Activated CD8-positive, alpha-beta memory T cell treated with anti-CD3 and anti-CD28 coated beads, Interleukin-2, amount 50 U/mL, for 1 hour (primary cell): ENCODE measurements around the gene LPIN2.
A peak's percentile ranks its signal among the peaks of the same experiment; 100 is the strongest.
"Not testable (repeated sequence)": the region's sequence is repeated elsewhere in the genome, so short reads cannot be mapped to it uniquely, and the experiment has no call there.

ENCODE experiments used
- DNase-seq: peaks from one replicate; pipeline ENCODE4 v3.0.0-alpha.2; 2020; ENCODE audit errors: extremely low read depth

The LPIN2 gene, protein sequence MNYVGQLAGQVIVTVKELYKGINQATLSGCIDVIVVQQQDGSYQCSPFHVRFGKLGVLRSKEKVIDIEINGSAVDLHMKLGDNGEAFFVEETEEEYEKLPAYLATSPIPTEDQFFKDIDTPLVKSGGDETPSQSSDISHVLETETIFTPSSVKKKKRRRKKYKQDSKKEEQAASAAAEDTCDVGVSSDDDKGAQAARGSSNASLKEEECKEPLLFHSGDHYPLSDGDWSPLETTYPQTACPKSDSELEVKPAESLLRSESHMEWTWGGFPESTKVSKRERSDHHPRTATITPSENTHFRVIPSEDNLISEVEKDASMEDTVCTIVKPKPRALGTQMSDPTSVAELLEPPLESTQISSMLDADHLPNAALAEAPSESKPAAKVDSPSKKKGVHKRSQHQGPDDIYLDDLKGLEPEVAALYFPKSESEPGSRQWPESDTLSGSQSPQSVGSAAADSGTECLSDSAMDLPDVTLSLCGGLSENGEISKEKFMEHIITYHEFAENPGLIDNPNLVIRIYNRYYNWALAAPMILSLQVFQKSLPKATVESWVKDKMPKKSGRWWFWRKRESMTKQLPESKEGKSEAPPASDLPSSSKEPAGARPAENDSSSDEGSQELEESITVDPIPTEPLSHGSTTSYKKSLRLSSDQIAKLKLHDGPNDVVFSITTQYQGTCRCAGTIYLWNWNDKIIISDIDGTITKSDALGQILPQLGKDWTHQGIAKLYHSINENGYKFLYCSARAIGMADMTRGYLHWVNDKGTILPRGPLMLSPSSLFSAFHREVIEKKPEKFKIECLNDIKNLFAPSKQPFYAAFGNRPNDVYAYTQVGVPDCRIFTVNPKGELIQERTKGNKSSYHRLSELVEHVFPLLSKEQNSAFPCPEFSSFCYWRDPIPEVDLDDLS

DNA sequence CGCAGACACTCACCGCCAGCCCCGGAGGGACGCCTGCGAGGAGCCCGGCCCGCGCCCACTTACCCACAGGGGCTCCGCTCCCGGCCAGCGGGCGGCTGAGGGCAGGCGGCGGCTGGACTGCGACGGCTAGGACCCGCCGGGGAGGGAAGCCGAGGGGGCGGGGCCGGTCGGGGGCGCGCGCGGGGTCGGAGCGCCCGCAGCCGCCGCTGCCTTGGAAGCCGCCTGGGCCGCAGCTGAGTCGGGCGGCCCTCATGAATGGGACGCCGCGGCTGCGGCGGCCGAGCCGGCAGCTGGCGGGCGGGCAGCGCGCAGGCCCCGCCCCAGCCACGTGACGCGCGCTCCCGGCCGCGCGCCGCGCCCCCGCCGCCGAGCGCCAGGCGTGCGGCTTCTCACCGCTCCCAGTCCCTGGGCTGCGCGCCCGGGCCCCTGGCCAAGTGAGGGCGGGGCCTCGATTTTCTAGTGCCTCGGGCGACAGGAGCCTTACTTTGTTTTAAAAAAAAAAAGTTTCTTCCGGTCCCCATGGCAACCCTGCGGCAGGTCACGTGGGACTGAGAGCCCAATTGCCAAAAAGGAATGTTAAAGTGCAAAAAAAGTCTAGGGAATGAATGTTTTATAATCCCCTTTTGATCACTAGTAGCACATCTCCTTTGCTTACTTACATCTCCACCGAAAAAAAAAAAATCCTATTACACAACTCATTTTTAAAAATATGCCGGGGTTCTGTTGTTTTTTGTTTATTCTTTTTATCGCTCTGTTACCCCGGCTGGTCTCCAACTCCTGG, at the start of gene LPIN2:
Gene LPIN2 (minus strand): TSS at position 121 of the 781 bp plus-strand sequence. CDS start 52,304 bp downstream, outside the sequence.
- peak; percentile 79 for DNase-seq

GRCh38 chr18:3061581-3062312, 48.8 kb upstream of the LPIN2 start:
- no peak for DNase-seq

GRCh38 chr18:3060667-3061580, 48.0 kb upstream of the LPIN2 start:
- DNase-seq: no peak

GRCh38 chr18:3059272-3059671, 46.3 kb upstream of the LPIN2 start:
- no peak for DNase-seq

DNA sequence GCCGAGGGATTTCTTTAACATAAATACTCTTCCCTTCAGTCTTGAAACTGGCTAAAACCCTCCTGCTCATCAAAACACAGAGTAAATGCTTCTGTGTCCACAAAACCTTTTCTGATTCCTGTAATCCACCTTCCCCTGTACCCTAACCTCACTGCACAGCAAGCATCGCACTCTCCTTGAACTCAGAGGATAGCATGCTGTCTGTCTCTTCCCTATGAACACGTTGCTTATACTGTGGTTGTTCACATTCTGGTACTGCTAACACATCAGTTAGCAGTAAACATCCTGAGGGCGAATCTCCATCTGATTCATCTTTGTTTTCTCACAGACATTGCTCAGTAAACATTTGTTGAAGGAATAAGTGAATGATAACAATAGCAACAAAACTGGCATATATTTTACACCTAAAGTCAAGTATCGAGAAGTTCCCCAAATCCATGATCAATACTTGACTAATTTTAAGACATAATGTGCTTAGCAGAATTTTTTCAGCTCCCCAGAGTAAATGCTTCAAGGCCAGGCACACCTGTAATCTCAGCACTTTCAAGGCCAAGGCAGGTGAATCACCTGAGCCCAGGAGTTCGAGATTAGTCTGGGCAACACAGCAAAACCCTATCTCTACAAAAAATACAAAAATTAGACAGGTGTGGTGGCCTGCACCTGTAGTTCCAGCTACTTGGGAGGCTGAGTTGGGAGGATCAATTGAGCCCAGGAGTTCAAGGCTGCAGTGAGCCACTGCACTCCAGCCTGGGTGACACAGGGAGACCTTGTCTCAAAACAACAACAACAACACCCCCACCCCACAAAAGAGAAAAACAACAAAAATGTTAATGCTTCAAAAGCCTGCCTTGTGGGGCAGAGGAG, 45.6 kb upstream of the LPIN2 start:
- no peak for DNase-seq

DNA sequence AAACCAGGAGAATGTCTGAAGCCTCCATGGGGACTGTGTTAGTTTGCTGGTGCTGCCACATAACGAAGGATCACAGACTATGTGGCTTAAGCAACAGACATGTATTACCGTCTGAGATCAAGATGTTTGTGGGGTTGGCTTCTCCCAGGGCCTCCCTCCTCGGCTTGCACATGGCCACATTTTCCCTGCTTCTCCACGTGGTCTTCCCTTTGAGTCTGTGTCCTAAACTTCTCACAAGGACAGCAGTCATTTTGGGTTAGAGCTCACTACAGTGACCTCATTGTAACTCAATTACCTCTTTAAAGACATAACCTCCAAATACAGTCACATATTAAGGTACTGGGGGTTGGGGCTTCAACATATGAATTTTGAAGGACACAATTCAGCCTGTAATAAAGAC, 44.6 kb upstream of the LPIN2 start:
- DNase-seq: no peak

DNA sequence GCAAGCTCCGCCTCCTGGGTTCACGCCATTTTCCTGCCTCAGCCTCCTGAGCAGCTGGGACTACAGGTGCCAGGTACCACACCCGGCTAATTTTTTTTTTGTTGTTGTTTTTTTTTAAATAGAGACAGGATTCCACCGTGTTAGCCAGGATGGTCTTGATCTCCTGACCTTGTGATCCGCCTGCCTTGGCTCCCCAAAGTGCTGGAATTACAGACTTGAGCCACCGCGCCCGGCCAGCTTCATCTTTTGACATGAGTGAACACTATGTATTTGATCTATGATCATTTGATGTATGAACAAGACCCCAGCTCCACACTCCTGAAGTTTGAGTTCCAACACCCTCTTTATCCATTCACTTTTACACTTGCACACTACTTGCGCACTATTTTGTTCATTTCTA, 43.4 kb upstream of the LPIN2 start:
- DNase-seq: no peak

DNA sequence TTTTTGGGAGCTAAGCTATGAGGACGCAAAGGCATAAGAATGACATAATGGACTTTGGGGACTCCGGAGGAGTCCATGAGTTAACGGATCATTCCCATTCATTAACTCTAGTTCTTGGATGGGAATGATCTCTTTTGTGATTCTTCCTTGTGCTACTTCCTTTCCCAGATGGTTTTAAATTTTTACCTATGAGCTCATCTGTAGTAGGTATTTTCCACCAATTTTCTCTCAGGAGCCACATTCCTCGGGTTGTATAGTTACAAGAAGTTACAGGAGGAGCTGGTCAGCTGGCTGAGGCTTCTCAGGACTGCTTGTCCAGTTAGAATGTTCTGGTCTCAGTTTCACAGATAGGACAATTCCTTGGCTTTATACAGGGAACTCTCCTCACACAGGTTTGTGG, 42.9 kb upstream of the LPIN2 start:
- no peak for DNase-seq

GRCh38 chr18:3055186-3055728, 42.3 kb upstream of the LPIN2 start:
- no peak for DNase-seq

- DNase-seq: no peak
Observed at GRCh38 chr18:3054780-3055179, 41.8 kb upstream of the LPIN2 start.

GRCh38 chr18:3054214-3054613, 41.3 kb upstream of the LPIN2 start:
- DNase-seq: no peak

DNA sequence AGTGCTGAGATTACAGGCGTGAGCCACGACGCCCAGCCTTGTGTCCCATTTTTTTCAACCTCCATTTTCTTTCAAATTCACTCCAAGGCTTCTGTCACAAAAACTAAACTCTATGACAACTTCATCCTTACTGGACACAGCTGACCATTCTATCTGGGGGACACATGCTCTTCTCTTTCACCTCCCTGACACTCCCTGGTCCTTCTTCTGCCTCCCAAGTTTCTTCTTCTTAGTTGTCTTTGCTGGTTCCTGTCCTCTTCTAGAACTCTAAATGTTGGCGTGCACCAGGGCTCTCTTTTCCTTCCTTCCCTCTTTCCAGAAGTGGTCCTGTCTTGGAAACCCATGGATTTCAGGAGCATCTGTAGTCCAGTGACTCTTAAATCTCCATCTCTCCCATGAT, 40.1 kb upstream of the LPIN2 start:
- DNase-seq: no peak

GRCh38 chr18:3052411-3052758, 39.4 kb upstream of the LPIN2 start:
- DNase-seq: no peak

DNA sequence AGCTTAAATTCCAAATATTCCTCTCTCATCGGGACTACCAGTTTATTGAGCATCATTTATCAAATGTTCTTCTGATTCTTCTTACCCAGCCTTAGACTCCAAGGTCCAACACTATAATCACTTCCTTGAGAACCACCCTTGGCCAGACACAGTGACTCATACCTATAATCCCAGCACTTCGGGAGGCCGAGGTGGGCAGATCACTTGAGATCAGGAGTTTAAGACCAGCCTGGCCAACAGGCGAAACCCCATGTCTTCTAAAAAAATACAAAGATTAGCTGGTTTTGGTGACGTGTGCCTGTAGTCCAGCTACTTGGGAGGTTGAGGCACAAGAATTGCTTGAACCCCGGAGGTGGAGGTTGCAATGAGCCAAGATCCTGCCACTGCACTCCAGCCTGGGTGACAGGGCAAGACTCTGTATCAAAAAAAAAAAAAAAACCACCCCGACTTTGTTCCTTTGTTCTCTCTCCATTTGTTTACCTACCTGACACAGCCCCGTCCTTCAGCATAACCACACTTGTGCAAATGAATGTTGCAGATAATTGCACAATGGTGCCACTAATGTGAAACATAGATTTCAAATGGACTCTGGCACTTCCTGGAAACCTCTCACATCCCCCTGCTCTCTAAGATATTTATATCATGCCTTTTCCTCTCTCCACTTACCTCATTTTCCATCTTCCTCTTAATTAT, 38.9 kb upstream of the LPIN2 start:
- no peak for DNase-seq

DNA sequence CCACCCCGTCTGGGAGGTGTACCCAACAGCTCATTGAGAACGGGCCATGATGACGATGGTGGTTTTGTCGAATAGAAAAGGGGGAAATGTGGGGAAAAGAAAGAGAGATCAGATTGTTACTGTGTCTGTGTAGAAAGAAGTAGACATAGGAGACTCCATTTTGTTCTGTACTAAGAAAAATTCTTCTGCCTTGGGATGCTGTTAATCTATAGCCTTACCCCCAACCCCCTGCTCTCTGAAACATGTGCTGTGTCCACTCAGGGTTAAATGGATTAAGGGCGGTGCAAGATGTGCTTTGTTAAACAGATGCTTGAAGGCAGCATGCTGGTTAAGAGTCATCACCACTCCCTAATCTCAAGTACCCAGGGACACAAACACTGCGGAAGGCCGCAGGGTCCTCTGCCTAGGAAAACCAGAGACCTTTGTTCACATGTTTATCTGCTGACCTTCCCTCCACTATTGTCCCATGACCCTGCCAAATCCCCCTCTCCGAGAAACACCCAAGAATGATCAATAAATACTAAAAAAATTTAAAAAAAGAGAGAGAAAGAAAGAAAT, 37.0 kb upstream of the LPIN2 start:
- not testable (repeated sequence) for DNase-seq

DNA sequence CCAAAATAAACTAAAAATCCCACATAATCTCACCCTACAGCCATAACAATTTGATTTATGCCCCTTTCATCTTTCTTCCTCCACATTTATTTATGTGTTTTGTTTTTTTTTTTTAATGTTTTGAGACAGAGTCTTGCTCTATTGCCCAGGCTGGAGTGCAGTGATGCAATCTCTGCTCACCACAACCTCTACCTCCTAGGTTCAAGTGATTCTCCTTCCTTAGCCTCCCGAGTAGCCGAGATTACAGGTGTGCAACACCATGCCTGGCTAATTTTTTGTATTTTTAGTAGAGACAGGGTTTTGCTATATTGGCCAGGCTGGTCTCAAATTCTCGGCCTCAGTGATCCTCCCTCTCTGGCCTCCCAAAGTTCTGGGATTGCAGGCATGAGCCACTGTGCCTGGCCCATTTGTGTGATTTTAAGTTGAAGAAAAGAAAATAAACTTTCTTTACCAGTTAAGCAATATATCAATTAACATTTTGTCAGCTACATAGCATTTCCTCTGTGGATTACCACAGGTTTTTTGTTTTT, 35.9 kb upstream of the LPIN2 start:
- no peak for DNase-seq

- DNase-seq: no peak
Observed at GRCh38 chr18:3048121-3048520, 35.2 kb upstream of the LPIN2 start.

DNA sequence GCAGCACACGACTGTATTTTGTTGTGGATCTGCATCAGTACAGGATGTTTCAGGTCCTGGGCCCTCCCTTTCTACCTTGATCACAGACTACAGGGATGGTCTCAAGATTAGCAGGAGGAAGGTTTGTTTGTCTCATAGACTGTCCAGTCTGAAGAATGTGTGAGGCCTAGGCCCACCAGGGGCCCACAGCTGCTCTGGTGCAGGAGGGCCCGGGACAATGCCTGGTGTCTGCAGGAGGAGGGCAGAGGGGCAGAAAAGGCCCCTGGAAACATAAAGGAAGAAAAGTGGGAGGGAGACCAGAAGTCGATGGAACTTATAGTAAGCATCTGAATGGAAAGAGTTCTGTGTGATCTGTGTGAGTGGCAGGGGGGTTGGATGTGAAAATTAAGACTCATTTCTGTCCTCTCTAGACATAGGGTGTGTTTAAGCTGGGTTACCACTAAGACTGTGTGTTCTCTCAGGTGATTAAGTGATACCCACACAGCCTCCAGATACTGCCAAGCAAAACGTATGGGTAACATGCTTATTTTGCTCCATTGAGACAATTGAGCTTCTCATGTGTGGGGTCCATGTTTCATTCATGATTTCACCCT, 33.4 kb upstream of the LPIN2 start:
- no peak for DNase-seq
